SH-SY5Y (cell line): ENCODE measurements around the gene ZBTB20.

Experiments
- GATA2 ChIP-seq: IDR thresholded peaks from 2 replicates; pipeline ENCODE4 v1.6.1; 2011; ENCODE audit warnings: mild to moderate bottlenecking, low read depth, low read length
- GATA3 ChIP-seq: IDR thresholded peaks from 2 replicates; pipeline ENCODE4 v1.6.1; 2011; ENCODE audit warnings: low read depth, mild to moderate bottlenecking, low read length, moderate library complexity

GRCh38 chr3:115113367-115113766 is 33.7 kb downstream of the ZBTB20 start:
- TF ChIP-seq GATA2 = no peak
- TF ChIP-seq GATA3 = no peak
